ENCODE data around the gene ZNF107. TPM values are rescaled to one million over a fixed set of nuclear protein-coding genes. Genes with fewer than 3 reads are reported as not detected.
"Not testable (repeated sequence)": the region's sequence is repeated elsewhere in the genome, so short reads cannot be mapped to it uniquely, and the experiment has no call there.

ZNF107 gene
- polyA plus RNA-seq, 4 donors, result 8.1 to 14.4 (median 12.6) TPM

DNA sequence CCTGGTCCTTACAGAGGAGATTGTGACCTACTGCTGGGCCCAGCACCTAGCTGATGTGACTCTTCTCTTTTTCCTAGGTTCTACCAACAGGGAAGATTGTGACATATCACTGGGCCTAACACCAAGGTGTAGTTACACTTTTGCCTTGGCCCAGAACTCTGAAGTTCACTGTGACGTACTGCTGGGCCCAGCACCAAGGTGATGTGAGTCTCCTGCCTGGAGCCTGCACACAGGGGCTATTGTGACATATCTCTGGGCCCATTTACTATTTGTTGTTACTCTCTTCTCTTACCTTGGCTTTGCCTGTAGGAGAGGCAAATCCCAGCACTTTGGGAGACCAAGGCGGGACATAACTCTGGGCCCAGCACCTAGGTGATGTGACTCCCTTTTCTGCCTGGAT, 23.1 kb upstream of the ZNF107 start:
- DNase-seq (ENCODE audit: low read depth in 4 of 4, low spot score in 3 of 4), result no peak

DNA sequence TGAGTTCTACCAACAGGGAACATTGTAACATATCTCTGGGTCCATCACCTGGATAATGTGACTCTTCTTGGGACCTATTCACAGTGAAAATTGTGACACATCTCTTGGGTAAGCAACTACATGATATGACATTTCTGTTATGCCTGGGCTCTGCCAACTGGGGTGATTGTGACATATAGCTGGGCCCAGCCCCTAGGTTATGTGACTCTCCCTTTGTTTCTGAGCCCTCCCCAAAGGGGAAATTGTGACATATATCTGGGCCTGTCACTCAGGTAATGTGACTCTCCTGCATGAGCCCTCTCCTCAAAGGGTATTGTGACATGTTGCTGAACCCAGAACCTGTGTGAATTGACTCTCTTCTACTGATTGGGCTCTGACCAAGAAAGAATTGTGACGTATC, 22.4 kb upstream of the ZNF107 start:
- no peak for DNase-seq (ENCODE audit: low read depth in 4 of 4, low spot score in 3 of 4)

DNA sequence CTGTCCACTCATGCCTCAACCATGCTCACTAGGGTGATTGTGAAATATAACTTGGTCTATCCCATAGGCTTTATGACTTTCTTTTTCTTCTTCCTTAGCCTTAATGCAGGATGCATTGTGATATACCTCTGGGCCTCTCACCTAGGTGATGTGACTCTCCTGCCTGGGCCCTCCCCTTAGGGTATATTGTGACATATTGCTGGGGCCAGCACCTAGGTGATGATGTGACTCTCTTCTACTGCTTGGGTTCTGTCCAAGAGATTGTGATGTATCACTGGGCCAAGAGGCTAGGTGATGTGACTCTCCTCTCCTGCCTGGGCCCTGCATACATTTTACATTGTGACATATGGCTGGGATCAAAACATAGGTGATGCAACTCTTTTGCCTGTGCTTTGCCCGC, 14.7 kb upstream of the ZNF107 start:
- DNase-seq (ENCODE audit: low read depth in 4 of 4, low spot score in 3 of 4), result no peak

DNA sequence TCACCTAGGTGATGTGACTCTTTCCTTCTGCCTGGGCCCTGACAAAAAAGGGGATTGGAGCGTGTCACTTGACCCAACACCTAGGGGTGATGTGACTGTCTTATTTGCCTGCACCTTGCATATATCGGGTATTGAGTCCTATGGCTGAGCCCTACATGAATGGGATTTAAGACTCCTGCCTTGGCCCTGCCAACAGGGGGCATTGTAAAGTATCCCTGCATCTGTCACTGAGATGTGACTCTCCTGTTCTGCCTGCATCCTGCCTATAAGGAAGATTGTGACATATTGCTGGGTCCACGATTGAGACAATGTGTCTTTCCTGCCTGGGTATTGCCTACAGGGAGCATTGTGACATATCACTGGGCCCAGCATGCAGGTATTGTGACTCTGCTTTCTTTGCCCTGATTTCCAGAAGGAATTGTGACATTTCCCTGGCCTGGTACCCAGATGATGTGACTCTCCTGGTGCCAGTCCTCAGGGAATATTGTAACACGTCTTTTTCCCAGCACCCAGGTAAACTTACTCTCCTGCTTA, 14.2 kb upstream of the ZNF107 start:
- no peak for DNase-seq (ENCODE audit: low read depth in 4 of 4, low spot score in 3 of 4)

DNA sequence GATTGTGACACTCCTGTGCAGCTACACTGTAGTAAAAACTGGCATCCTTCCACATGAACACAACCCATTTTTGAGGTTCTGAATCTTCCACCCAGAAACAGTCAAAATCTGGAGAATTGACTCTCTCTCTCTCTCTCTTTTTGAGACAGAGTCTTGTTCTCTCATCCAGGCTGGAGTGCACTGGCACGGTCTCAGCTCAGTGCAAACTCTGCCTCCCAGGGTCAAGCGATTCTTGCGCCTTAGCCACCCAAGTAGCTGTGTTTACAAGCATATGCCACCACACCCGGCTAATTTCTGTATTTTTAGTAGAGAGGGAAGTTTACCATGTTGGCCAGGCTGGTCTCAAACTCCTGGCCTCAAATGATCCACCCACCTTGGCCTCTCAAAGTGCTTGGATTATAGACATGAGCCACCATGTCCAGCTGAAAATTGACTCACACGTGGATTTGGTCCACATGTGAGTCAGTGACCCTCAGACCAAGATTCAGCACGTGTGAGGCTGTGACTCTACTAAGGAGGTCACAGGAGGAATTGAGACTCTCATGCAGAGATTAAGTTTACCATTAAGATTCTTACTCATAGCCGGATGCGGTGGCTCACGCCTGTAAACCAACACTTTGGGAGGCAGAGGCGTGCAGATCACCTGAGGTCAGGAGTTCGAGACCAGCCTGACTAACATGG, 12.1 kb upstream of the ZNF107 start:
- DNase-seq (ENCODE audit: low read depth in 4 of 4, low spot score in 3 of 4), result no peak

DNA sequence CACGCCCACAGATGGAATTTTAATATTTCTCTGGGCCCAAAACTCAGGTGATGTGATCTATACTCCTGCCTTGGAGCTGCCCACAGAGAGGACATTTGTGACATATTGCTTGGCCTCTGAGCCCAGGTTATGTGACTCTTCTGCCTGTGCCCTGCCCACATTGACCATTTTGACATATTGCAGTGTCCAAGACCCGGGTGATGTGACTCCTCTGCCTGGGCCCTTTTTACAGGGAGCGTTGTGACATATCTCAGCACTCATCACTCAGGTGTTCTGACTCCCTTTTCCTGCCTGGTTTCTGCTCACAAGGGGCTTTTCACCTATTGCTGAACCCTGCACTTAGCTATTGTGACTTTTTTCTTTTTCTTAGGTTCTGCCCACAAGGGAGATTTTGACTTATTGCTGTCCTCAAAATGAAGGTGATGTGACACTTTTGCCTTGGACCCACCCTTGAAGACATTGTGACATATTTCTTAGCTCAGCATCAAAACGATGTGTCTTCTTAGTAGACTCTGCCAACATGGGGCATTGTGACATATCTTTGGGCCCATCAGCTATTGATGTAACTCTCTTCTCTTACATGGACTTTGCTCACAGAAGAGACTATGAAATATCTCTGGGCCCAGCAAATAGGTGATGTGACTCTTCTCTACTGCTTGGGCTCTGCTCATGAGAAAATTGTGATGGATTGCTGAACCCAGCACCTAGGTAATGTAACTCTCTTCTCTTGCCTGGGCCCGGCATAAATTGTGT, 11.0 kb upstream of the ZNF107 start:
- DNase-seq (ENCODE audit: low read depth in 4 of 4, low spot score in 3 of 4), result no peak

DNA sequence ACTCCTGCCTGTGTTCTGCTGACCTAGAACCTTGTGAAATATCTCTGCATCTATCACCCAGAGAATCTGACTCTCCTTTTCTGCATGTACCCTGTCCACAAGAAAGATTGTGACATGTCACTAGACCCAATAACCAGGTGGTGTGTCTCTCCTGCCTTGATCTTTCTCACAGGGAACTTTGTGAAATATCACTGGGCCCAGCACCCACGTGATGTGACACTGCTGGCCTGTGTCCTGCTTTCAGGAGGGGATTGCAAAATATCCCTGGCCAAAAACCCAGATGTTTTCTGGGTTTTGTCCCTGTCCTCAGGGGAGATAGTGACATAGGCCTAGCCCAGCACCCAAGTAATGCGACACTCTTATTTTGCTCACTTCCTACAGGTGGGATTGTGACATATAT, 10.1 kb upstream of the ZNF107 start:
- no peak for DNase-seq (ENCODE audit: low read depth in 4 of 4, low spot score in 3 of 4)

DNA sequence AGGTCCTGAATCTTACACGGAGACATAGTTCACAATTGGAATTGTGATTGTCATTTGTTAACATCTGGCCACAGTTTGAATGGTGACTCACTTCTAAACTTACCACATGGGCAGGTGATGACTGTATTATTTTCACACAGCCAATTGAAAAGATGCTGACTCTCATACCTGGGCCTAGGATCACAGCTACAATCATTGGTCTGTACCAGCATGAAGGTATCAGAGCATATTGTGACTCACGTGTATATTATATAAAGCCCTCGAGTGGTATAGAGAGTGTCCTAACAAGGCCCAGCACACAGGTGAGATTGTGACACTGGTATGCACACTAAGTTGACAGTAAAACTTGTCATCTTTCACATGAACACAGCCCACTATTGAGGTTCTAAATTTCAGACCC, 9.4 kb upstream of the ZNF107 start:
- DNase-seq (ENCODE audit: low read depth in 4 of 4, low spot score in 3 of 4), result no peak

DNA sequence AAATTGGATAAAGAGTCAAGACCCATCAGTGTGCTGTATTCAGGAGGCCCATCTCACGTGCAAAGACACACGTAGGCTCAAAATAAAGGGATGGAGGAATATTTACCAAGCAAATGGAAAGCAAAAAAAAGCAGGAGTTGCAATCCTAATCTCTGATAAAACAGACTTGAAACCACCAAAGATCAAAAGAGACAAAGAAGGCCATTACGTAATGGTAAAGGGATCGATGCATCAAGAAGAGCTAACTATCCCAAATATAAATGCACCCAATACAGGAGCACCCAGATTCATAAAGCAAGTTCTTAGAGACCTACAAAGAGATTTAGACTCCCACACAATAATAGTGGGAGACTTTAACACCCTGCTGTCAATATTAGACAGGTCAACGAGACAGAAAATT, 3.8 kb upstream of the ZNF107 start:
- DNase-seq (ENCODE audit: low read depth in 4 of 4, low spot score in 3 of 4), result not testable (repeated sequence)

DNA sequence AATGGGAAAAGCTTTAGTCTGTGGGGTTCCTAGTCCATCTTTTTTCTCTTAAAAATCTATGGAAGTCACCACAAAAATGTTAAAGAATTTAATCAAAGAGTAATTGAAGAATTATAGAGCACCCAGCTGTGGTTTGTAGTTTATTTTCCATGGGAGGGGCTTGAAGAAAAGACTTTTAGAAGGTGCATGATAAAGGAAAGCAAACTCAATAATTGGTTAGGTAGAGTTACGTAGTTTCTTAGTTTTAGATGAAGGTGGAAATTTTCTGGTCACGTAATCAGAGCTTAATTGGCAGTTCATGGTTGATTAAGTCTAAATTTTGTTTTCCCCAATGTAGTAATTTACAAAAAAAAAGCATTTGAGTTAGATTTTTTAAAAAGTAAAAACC, 724 bp downstream of the ZNF107 start:
- no peak for DNase-seq (ENCODE audit: low read depth in 4 of 4, low spot score in 3 of 4)

DNA sequence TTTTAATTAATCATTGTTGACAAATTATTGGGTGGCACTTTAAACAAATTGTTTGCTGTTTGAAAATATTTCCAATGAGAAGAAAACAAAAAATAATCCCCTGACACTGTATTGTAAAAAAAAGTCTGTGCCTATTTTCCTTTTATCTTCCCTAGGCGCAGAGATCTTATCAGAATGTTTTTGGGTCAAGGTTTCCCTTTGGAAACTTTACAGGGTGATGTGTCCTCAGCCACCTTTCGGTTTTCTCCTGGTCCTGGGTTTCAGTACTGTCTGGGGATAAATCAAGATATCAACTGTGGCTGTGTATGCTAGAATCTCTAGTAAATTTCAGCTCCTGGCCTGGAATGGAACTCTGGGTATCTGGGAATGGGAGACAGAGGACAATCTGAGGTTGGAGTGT, 1.4 kb downstream of the ZNF107 start:
- no peak for DNase-seq (ENCODE audit: low read depth in 4 of 4, low spot score in 3 of 4)

DNA sequence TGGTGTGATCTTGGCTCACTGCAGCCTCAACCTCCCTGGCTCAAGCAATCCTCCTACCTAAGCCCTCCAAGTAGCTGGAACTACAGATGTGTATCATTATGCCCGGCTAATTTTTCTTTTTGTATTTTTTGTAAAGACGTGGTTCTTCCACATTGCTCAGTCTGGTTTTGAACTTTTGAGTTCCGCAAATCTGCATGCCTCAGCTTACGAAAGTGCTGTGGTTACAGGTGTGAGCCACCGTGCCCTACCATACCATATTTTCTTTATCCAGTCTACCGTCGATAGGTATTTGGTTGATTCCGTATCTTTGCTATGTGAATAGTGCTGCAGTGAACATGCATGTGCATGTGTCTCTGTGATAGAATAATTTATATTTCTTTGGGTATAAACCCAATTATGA, 6.5 kb downstream of the ZNF107 start:
- DNase-seq (ENCODE audit: low read depth in 4 of 4, low spot score in 3 of 4), result no peak

DNA sequence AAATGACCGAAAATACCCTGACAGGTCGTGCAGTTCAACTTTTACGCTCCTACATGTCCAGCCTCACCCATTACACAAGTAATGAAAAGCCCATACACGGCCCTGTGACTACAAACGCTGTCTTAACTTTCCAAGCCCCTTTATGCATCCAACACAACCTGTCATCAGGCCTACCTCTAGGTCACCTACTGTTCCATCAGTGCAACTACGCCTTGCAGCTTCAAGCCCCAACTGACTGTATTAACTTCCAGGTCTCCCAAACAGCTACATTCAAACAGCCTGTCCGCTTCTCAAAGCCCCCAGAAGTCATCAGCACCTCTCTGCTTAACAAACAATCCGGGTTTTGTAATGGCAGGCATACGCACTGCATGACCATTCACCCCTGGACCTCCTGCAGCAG, 19.2 kb downstream of the ZNF107 start:
- DNase-seq (ENCODE audit: low read depth in 4 of 4, low spot score in 3 of 4), result no peak

DNA sequence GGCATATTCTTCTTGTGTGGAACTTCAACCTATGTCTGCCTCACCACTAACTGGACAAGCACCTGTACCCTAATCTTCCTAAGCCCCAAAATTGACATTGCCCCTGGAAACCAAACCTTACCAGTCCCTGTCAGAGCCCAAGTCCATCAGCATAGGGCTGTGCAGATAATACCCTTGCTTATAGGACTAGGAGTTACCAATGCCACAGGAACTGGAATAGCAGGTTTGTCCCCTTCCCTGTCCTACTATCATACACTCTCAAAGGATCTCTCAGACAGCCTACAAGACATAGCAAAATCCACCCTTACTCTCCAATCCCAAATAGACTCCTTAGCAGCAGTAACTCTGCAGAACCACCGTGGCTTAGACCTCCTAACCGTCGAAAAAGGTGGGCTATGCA, 19.8 kb downstream of the ZNF107 start:
- DNase-seq (ENCODE audit: low read depth in 4 of 4, low spot score in 3 of 4), result no peak

DNA sequence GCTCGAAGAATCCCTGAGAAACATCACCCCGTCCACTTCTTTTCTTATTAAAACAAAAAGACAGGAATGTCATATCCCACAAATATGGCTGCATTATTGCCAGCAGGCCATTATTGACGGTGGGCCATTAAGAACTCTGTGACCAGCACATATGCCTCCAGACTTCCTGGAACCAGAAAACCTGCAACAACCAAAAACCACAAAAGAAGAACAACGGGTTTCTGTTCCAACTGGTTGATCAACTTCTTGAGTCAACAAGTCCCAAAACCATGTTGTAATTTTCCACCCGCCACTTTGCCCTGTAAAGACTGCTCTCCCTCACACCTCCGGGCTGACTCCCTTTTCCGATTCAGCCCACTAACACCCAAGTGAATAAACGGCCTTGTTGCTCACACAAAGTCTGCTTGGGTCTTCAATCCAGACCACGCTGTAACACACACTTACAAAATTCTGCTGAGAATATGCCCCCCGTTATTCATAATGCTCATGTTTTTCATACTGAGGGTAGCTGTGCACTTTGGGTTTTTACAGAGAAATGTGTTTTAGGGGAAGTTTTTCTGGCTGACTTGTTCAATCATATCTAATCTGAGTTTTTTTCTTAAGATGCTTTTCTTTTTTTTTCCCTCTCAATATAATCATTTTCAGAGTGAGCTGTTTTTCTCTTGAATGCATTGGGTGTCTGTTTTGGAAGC, 20.7 kb downstream of the ZNF107 start:
- DNase-seq (ENCODE audit: low read depth in 4 of 4, low spot score in 3 of 4), result no peak

DNA sequence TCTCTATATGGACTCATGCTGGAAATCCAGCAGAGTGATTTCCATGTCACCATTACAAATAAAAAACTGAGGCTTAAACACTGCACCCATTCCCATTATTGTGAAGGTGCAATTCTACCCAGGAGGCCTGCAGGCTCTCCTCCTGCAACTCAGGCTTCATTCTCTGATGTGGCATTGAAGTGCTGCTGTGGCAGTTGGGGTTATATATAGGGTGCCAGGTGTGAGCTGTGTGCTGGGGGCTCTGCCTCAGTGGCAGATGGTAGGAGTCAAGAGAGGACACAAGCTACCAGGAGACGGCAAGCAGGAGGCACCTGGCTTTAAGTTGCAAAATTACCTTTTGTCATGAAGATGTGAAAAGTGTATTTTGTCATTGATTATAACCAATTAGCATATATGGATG, 21.3 kb downstream of the ZNF107 start:
- DNase-seq (ENCODE audit: low read depth in 4 of 4, low spot score in 3 of 4), result no peak

DNA sequence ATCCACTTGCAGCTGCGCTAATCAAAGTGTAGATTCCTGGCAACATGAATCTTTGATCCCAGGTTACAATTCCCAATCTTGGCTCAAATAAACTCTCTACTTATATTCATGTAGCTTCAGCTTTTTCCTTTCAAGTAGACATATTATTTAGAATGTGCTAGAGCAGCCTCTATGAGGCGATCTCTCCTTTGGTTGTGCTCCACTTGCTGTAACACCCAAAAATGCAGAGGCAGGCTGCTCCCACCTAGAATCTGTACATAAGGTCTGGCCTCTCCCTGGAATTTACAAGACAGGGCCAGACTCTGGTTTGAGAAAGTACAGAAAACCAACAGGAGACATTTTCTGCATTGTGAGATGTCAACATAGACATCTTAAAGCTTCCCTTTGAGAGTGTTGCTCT, 23.1 kb downstream of the ZNF107 start:
- no peak for DNase-seq (ENCODE audit: low read depth in 4 of 4, low spot score in 3 of 4)

DNA sequence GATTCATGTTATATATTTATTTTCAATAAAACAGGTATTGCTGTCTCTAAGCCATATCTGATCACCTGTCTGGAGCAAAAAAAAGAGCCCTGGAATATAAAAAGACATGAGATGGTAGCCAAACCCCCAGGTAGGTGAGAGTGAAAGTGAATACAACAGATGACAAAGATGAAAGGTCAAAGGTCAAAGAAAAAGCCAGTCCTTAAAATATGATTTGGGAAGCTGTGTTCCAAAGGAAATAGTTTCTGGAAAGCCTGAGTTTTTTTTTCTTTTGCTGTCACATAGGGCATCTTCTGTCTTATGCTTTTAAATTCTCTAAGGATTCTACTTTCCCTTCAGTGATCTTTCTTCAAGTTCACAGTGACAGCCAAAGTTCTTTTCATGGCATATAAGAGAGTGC, 25.9 kb downstream of the ZNF107 start:
- DNase-seq (ENCODE audit: low read depth in 4 of 4, low spot score in 3 of 4), result no peak

DNA sequence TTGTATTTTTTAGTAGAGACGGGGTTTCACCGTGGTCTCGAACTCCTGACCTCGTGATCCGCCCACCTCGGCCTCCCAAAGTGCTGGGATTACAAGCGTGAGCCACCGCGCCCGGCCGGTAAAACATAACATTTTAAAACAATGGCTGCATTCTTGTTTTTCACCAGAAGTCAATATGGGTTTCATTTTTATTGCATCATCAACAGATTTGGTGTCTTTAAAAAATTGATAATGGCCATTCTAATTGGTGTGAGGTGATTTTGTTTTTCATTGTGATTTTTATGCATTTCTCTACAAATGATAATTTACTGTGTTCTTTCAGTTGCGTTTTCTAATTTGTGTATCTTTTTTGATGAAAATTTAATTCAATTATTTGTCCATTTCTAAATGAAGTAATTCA, 31.9 kb downstream of the ZNF107 start:
- DNase-seq (ENCODE audit: low read depth in 4 of 4, low spot score in 3 of 4), result not testable (repeated sequence)

DNA sequence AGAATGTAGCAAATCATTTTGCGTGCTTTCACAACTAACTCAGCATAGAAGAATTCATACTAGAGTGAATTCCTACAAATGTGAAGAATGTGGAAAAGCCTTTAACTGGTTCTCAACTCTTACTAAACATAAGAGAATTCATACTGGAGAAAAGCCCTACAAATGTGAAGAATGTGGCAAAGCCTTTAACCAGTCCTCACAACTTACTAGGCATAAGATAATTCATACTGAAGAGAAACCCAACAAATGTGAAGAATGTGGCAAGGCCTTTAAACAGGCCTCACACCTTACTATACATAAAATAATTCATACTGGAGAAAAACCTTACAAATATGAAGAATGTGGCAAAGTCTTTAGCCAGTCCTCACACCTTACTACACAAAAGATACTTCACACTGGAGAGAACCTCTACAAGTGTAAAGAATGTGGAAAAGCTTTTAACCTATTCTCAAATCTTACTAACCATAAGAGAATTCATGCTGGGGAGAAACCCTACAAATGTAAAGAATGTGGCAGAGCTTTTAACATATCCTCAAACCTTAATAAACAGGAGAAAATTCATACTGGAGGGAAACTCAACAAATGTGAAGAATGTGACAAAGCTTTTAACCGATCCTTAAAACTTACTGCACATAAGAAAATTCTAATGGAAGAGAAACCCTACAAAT, 40.8 kb downstream of the ZNF107 start:
- DNase-seq (ENCODE audit: low read depth in 4 of 4, low spot score in 3 of 4), result no peak

DNA sequence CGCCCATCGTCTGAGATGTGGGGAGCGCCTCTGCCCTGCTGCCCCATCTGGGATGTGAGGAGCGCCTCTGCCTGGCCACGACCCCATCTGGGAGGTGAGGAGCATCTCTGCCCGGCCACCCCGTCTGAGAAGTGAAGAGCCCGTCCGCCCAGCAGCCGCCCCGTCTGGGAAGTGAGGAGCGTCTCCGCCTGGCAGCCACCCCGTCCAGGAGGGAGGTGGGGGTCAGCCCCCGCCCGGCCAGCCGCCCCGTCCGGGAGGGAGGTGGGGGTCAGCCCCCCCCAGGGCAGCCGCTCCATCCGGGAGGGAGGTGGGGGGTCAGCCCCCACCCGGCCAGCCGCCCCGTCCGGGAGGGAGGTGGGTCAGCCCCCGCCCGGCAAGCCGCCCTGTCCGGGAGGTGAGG, 52.0 kb downstream of the ZNF107 start:
- not testable (repeated sequence) for DNase-seq (ENCODE audit: low read depth in 4 of 4, low spot score in 3 of 4)

All from right renal pelvis (tissue), 4 donors.